CD4-positive, alpha-beta T cell (primary cell): ENCODE results near the gene ARHGAP10. TPM values are rescaled to one million over a fixed set of nuclear protein-coding genes. Genes with fewer than 3 reads are reported as not detected.

ENCODE experiments used
- ATAC-seq: fragments of 200-7000 bp; cut with Tn5 transposase; one replicate; pipeline ENCODE4 v1.10.0; 2022; ENCODE audit warnings: mild to moderate bottlenecking; ENCODE audit not compliant: poor library complexity
- CTCF ChIA-PET: fragments of 350-600 bp; sonication (Branson Sonifier 250); formaldehyde crosslinking; loops from one replicate; lab custom pipeline; 2021; ENCODE audit warnings: antibody characterized with exemption, inconsistent platforms; lab: Charles Lee
- POLR2A ChIA-PET: fragments of 350-600 bp; sonication (Branson Sonifier 250); formaldehyde crosslinking; loops from one replicate; lab custom pipeline; 2021; ENCODE audit warnings: antibody characterized with exemption, inconsistent platforms; lab: Charles Lee
- DNase-seq, 14 experiments: peaks; one replicate each; pipeline ENCODE4 v3.0.0-alpha.2; 2013 to 2020; ENCODE audit warnings: mixed read lengths in 2 of 14
- H3K27ac ChIP-seq, 2 donors: one replicate each; pipeline versions ENCODE4 v1.5.1 to v1.7.0; 2013; ENCODE audit warnings: low read length in 2 of 2, low read depth in 1 of 2, mild to moderate bottlenecking in 1 of 2
- H3K27me3 ChIP-seq, 2 experiments: 1 replicate in 1 of 2; 2 replicates in 1 of 2; pipeline versions ENCODE4 v1.6.1 to v1.7.0; 2013; ENCODE audit warnings: low read length in 2 of 2, control low read depth in 1 of 2, mild to moderate bottlenecking in 1 of 2, moderate library complexity in 1 of 2; ENCODE audit not compliant: insufficient read depth in 2 of 2, control insufficient read depth in 1 of 2
- H3K36me3 ChIP-seq: one replicate; pipeline ENCODE4 v1.6.1; 2013; ENCODE audit warnings: low read length, control low read depth; ENCODE audit not compliant: insufficient read depth
- H3K4me1 ChIP-seq: one replicate; pipeline ENCODE4 v1.6.1; 2013; ENCODE audit warnings: low read length, control low read depth; ENCODE audit not compliant: insufficient read depth
- H3K4me3 ChIP-seq: one replicate; pipeline ENCODE4 v1.5.1; 2013; ENCODE audit warnings: mild to moderate bottlenecking, low read length, moderate library complexity
- H3K9me3 ChIP-seq, 2 experiments: 1 replicate in 1 of 2; 2 replicates in 1 of 2; pipeline versions ENCODE4 v1.6.1 to v1.7.0; 2013; ENCODE audit warnings: low read length in 2 of 2, mild to moderate bottlenecking in 2 of 2, control low read depth in 1 of 2, moderate library complexity in 1 of 2; ENCODE audit not compliant: control insufficient read depth in 1 of 2, insufficient read depth in 1 of 2
- H3K27ac Mint-ChIP-seq: one replicate; pipeline ENCODE4 v1.8.0; 2020; ENCODE audit warnings: mixed read lengths
- H3K27me3 Mint-ChIP-seq: one replicate; pipeline ENCODE4 v1.8.0; 2021; ENCODE audit warnings: mixed read lengths
- H3K36me3 Mint-ChIP-seq: one replicate; pipeline ENCODE4 v1.8.0; 2021; ENCODE audit warnings: low read depth, mixed read lengths
- H3K4me1 Mint-ChIP-seq: one replicate; pipeline ENCODE4 v1.8.0; 2021; ENCODE audit warnings: low read depth, mixed read lengths
- H3K4me3 Mint-ChIP-seq: one replicate; pipeline ENCODE4 v1.8.0; 2020; ENCODE audit warnings: mild to moderate bottlenecking, mixed read lengths
- H3K9me3 Mint-ChIP-seq: one replicate; pipeline ENCODE4 v1.8.0; 2020; ENCODE audit warnings: mixed read lengths
- CTCF ChIP-seq: fragments of 200-600 bp; IDR thresholded peaks from one replicate; pipeline ENCODE4 v1.8.0; 2022; ENCODE audit warnings: antibody characterized with exemption, mild to moderate bottlenecking
- intact Hi-C, 2 experiments: fragments of 100-400 bp; cut with DNase I in 1 of 2; cut with micrococcal nuclease in 1 of 2; formaldehyde crosslinking; loops; one replicate each; pipeline versions ENCODE4 v1.15.1 to v1.9.0; 2023 to 2025; cut with DNase I, micrococcal nuclease
- total RNA-seq, 174 experiments: library from RNA in 2 of 174; stranded (reverse) in 2 of 174; gene quantifications; one replicate each; pipeline ENCODE4 v1.2.3 and lab custom pipeline; 2021 to 2026

The ARHGAP10 gene
- total RNA-seq, 2 experiments from 2014 or later: 5.6 to 5.7 TPM

DNA sequence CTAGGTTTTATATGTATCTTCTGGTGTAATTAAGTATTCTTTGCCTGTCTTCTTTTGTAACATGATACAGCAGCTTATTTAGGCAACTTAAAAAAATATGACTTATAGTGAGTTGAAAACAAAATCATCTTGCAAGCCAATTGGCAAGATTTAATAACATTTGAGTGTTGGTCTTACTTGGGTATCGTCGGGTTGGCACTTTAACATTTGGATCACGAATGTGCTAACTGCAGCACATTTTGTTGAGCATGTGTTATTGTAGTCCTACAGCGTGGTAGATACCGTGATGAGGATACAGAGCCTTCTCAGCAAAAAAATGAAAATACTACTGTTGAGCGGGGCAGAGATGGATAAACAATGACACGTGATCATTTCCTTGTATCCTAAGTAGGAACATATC is 295.3 kb downstream of the ARHGAP10 start:
- Histone ChIP-seq H3K4me3 (no peak overlapping the region), H3K36me3 (no peaks in the 10 kb centered on the region), H3K9me3 (no peaks in the 10 kb centered on the region), H3K27me3 (no peaks in the 10 kb centered on the region), H3K4me1 (no peaks in the 10 kb centered on the region), H3K27ac (no peak overlapping the region)
- Mint-ChIP-seq H3K27ac (no peak overlapping the region), H3K9me3 (peaks cover 4% of the 10 kb centered on the region), H3K4me1 (no peaks in the 10 kb centered on the region), H3K36me3 (no peaks in the 10 kb centered on the region), H3K4me3 (no peak overlapping the region), H3K27me3 (no peaks in the 10 kb centered on the region)
- ChIA-PET CTCF (no interaction called here), POLR2A (no interaction called here)
- no peak for DNase-seq
- intact Hi-C loops: loop anchor here in 1 of 2 experiments (10.0 kb wide), 2 partner anchors 748 to 998 kb away; no protein-coding TSS in a partner anchor
- no peak for ATAC-seq
- no peak for TF ChIP-seq CTCF

DNA sequence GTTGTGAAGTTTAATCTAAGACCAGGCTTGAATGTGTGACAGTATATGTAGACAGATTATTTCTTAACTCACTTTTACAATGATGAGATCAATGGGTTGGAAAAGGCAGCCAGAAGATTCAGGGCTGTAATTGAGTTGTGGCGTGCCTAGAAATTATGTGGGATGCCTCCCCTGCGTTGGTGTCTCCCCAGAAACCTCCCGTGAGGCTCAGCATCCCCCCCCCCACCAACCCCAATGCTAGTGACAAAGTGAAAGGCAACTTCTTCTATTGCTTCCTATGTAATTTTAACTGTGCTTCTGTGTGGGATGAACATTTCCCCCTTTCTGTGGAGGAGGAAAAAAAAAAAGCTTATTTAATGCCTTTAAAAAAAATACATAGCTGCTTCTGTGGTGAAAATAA is 297.9 kb downstream of the ARHGAP10 start:
- Histone ChIP-seq H3K27ac (no peak overlapping the region), H3K9me3 (no peaks in the 10 kb centered on the region), H3K36me3 (no peaks in the 10 kb centered on the region), H3K4me3 (no peak overlapping the region), H3K4me1 (no peaks in the 10 kb centered on the region), H3K27me3 (no peaks in the 10 kb centered on the region)
- no peak for DNase-seq
- ATAC-seq: no peak
- ChIA-PET POLR2A (interaction anchor here (1.0 kb wide), 1 partner anchor 23 kb away, joined by 3 read pairs; no protein-coding TSS in a partner anchor), CTCF (interaction anchor here (1.2 kb wide), 1 partner anchor 10 kb away, joined by 3 read pairs; no protein-coding TSS in a partner anchor)
- TF ChIP-seq CTCF: no peak
- Mint-ChIP-seq H3K27ac (no peak overlapping the region), H3K4me1 (no peaks in the 10 kb centered on the region), H3K27me3 (no peaks in the 10 kb centered on the region), H3K9me3 (peaks cover 4% of the 10 kb centered on the region), H3K4me3 (no peak overlapping the region), H3K36me3 (no peaks in the 10 kb centered on the region)
- intact Hi-C loops: loop anchor here in 1 of 2 experiments (10.0 kb wide), 2 partner anchors 745 to 995 kb away; no protein-coding TSS in a partner anchor

DNA sequence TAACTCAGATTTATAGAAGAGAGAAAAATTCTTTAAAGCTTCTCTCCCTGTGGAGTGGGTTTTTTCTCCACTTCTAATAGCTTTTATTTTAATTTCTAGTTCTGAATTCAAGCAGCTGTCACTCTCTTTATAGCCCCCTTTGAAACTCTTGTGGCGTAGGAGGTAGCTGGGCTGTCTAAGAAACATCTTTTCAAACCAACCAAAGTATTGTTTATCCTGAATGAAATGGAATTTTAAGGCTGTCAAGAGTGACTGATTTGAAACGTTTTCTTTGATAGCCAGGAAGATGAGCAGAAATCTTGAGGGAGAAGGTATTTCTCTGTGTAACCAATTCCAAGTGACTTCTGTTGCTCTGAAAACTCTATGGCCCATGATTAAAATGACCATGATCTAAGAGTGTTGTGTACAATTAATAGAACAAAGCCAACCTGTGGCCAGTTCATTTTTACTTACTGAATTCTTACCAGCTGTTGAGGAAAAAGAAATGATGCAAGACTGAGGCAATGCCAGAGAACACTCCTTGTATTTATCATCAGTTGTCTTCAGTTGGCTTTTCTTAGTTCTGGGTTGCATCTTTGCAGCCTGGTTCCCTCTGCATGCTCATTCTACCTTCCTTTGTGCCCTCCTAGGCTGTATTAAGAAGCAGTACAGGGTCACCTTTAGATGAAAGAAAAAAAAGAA is 298.4 kb downstream of the ARHGAP10 start:
- Histone ChIP-seq H3K9me3 (no peaks in the 10 kb centered on the region), H3K4me3 (no peak overlapping the region), H3K36me3 (no peaks in the 10 kb centered on the region), H3K27me3 (no peaks in the 10 kb centered on the region), H3K4me1 (no peaks in the 10 kb centered on the region), H3K27ac (no peak overlapping the region)
- H3K9me3 Mint-ChIP-seq: peaks cover 4% of the 10 kb centered on the region
- no peaks in the 10 kb centered on the region for H3K27me3 Mint-ChIP-seq
- H3K4me1 Mint-ChIP-seq: no peaks in the 10 kb centered on the region
- no peak for ATAC-seq
- H3K27ac Mint-ChIP-seq: no peak overlapping the region
- H3K4me3 Mint-ChIP-seq: no peak overlapping the region
- no peaks in the 10 kb centered on the region for H3K36me3 Mint-ChIP-seq
- ChIA-PET POLR2A (interaction anchor here (1.0 kb wide), 1 partner anchor 22 kb away, joined by 3 read pairs; no protein-coding TSS in a partner anchor), CTCF (no interaction called here)
- no peak for TF ChIP-seq CTCF
- DNase-seq: no peak
- intact Hi-C loops: no loop called here
